ENCODE measurements around the gene KLF4.
"Not testable (repeated sequence)": the region's sequence is repeated elsewhere in the genome, so short reads cannot be mapped to it uniquely, and the experiment has no call there.

Gene KLF4

DNA sequence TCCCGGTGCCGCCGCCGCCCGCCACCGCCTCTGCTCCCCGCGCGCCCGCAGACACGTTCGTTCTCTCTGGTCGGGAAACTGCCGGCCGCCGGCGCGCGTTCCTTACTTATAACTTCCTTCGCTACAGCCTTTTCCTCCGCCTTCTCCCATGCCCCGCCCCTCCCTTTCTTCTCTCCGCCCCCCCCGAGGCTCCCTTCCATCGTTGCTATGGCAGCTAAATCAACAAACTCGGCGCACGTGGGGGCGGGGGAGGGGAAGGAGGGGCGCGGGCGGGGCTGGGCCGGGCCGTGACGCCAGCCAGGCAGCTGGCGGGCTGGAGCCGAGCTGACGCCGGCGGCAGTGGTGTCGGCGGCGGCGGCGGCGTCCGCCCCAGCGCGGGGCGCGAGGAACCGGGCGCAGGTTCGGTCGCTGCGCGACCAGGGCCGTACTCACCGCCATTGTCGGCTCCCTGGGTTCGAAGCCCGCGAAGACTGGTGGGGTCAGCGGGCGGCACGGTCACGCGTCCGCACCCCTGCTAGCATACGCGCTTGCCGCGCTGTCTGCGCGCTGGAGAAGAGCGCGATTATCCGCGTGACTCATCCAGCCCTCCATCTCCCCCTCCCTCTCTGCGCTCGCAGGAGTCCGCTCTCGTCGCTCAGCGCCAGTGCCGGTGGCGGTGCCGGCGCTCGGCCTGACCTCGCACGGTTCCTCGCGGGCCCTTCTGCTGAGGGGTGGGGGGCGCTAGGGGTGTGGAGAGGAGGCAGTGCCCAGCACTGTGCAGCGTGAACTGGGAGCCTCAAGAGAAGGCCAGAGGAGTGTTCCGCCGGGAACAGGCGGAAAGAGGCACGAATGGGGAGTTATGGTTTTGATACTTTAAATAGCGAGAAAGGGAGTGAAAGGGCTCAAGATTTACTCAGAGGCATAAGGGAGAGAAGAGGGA is at the start of gene KLF4:
Gene KLF4, minus strand, starts transcription at position 83 of the 919 bp plus-strand sequence. CDS start 597 bp downstream, outside the sequence.
- peak; percentile 5 to 19 for DNase-seq (ENCODE audit: low read depth in 2 of 2)

DNA sequence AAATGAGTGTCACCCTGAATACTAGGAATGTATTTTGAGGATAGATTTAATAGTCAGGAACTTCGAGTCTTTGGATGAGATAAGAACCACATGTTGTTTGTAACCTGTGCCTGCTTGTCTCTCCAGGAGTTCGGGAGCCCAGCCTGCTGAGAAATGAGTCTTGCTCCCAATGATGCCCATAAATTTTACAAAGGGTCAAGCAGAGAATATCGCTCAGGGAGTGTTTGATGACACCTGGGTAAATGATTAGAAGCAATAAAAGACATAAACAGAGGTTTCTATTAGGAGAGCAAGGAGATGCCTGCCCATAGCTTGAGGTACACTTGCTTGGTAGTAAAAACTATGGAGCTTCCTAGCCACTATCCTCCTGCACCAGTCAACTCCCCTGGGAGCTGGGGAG is 46.9 kb upstream of the KLF4 start:
- no peak for DNase-seq (ENCODE audit: low read depth in 2 of 2)

GRCh38 chr9:107534510-107535078 is 45.0 kb upstream of the KLF4 start:
- no peak for DNase-seq (ENCODE audit: low read depth in 2 of 2)

- no peak for DNase-seq (ENCODE audit: low read depth in 2 of 2)
Observed at GRCh38 chr9:107530679-107531078, 41.1 kb upstream of the KLF4 start.

- no peak for DNase-seq (ENCODE audit: low read depth in 2 of 2)
Observed at GRCh38 chr9:107528686-107529085, 39.1 kb upstream of the KLF4 start.

GRCh38 chr9:107523539-107523938 is 34.0 kb upstream of the KLF4 start:
- DNase-seq (ENCODE audit: low read depth in 2 of 2), result no peak

GRCh38 chr9:107520186-107520585 is 30.6 kb upstream of the KLF4 start:
- no peak for DNase-seq (ENCODE audit: low read depth in 2 of 2)

DNA sequence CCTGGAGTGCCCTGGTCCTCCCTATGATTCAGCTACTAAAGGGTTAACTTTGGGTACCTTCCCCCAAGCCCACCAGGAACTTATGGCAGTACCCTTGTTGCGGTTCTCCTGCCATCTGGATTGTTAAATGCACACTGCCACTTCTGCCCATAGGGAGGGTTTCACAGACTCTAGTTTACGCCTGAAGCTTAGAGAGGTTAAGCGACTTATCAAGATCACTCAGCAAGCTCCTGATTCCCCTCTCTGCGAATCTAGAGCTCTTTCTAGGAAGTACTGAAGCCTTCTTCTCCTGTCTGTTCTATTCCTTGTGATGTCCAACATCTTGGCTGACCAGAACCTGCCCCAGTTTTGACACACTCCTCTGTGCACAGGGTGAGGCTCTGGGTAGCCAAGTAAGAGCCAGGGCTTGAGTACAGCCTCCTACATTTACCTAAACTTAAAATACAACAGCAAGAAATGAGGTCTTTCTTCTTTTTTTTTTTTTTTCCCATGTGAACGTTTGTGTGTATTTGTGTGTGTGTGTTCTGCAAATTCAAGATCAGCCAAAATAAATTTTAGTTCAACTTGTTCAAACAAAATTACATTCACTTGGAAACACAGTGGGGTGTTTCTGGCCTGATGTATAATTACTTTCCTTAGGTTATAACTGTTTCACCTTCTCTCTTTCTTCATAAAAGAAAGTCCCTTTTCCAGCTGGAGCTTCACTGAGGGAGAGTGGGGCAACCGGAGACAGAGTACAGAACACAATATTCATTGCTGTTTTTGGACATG is 28.7 kb upstream of the KLF4 start:
- DNase-seq (ENCODE audit: low read depth in 2 of 2), result no peak

DNA sequence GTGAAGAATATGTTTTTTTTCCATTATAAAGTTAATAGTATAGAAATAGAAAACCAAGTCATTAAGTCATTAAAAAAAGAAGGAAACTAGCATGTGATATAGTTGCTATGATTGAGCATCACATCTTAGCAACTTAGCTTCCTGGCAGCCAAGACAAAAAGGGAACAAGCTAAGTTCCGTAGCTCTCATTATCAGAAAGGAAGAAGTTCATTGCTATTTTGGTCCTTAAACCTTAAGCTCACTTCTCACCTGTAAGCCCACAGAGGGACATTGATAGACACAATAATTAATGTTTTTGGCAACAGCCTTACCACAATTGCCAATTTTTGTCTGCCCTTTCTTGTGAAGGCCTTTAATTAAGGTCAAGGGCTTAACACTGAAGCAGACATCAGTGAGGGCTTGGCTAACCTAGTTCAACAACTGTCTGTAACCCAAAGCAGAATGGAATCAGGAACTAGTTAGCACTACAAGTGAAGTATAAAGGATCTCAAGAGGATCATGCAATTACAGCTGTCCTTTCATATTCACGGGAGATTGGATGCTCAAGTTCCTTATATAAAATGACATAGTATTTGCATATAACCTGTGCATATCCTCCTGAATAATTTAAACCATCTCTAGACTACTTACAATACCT is 24.0 kb upstream of the KLF4 start:
- no peak for DNase-seq (ENCODE audit: low read depth in 2 of 2)

GRCh38 chr9:107504585-107505455 is 15.3 kb upstream of the KLF4 start:
- no peak for DNase-seq (ENCODE audit: low read depth in 2 of 2)

GRCh38 chr9:107502464-107502863 is 12.9 kb upstream of the KLF4 start:
- no peak for DNase-seq (ENCODE audit: low read depth in 2 of 2)

DNA sequence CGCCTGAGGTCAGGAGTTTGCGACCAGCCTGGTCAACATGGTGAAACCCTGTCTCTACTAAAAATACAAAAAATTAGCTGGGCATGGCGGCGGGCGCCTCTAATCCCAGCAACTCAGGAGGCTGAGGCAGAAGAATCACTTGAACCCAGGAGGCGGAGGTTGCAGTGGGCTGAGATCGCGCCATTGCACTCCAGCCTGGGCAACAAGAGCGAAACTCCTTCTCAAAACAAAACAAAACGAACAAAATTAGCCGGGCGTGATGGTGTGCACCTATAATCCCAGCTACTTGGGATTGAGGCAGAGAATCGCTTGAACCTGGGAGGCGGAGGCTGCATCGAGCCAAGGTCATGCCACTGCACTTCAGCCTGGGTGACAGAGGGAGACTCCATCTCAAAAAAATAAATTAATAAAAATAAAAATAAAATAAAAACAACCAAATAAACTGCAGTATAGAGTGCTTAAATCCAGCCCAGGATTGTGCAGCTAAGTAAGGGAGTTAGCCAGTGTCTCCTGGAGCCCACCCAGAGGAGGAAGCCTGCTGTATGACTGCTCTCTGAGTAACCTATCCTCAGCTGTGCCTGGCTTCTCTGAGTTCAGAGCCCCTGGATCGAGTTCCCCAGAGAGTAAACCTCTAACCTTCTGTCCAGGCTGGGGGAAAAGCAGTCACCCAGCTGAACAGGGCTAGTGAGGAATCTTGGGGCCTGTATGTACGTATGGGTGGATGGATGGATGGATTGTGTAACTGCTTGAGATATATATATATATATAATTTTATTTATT is 11.0 kb upstream of the KLF4 start:
- not testable (repeated sequence) for DNase-seq (ENCODE audit: low read depth in 2 of 2)

DNA sequence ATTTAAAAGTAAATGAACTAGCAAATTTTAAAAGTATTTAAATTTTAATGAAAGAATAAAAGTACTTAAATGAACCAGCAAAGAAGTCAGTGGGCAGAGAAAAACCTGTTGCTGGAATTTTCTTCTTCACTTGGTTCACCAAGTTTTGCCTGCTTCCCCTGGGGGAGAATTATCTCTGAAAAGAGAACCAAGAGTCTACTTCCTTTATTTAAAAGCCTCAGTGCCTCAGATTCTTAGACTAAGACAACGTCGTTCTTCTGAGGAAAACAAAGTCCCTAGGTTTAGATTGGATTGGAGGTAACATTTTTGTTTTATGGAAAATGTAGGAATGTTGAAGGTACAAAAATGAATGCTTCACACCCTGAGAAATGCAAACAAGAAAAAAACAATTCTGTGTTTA is 7.4 kb upstream of the KLF4 start:
- no peak for DNase-seq (ENCODE audit: low read depth in 2 of 2)

DNA sequence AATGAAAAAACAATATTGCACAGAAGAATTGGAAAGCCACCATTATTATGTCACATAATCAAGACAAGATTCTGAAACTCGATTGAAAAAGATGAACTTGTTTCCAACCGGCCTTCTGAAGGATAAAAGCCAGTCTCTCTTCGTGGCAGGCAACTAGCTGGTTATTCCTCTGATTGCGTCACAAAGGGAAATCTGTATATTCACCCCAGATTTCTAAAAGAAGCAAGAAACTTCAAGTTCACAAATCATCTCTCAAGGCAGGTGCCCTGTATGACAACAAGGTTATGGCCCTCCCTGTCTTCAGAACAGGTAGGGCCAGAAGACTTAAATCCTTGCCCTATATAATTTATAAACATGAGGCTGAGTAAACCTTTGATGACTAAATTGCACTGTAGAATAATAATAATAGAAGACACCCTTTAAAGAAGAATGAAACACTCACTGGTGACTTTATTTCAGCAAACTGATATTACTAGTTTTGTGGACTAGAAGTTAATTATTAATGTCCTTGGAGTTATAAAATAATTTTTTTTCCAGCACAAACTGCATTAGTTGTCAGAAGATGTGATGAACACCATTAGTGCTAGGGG is 2.9 kb upstream of the KLF4 start:
- no peak for DNase-seq (ENCODE audit: low read depth in 2 of 2)

- DNase-seq (ENCODE audit: low read depth in 2 of 2), result no peak
Observed at GRCh38 chr9:107491081-107492053, 1.8 kb upstream of the KLF4 start.

GRCh38 chr9:107490606-107490970 is 1.0 kb upstream of the KLF4 start:
- DNase-seq (ENCODE audit: low read depth in 2 of 2), result not testable (repeated sequence)

DNA sequence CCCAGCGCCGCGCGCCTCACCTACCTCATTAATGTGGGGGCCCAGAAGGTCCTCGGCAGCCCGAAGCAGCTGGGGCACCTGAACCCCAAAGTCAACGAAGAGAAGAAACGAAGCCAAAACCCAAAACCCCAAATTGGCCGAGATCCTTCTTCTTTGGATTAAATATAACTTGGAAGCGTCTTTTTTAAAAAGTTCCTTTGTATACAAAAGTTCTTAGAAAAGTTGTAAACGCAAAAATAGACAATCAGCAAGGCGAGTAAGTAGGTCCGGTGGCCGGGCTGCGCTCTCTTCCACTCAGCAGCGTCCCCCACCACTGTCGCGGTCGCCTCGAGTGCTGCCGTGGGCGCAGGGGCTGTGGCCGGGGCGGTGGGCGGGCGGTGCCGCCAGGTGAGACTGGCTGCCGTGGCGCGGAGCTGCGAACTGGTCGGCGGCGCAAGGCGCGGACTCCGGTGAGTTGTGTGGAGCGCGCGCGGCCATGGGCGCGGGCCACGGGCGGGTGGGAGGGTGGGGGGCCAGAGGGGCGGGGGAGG is 360 bp downstream of the KLF4 start:
- DNase-seq (ENCODE audit: low read depth in 2 of 2), result no peak

- no peak for DNase-seq (ENCODE audit: low read depth in 2 of 2)
Observed at GRCh38 chr9:107488375-107489143, 1.0 kb downstream of the KLF4 start.

Measured in stimulated activated CD4-positive, alpha-beta T cell treated with anti-CD3 and anti-CD28 coated beads, Interleukin-1b, Interleukin-23, amount 100 ng/mL, for 1 hour (primary cell).